GM18907 (cell line): Measurements from ENCODE around the gene ANKRD65.

Experiments
- ATAC-seq: cut with Tn5 transposase; IDR thresholded peaks from one replicate; pipeline ENCODE4 v1.9.1; 2021; ENCODE audit warnings: mild to moderate bottlenecking, moderate library complexity; ENCODE audit not compliant: unreplicated experiment

Gene ANKRD65

GRCh38 chr1:1442069-1442770, 21.1 kb upstream of the ANKRD65 start:
- no peak for ATAC-seq

- ATAC-seq = no peak
These were observed 20.2 kb upstream of the ANKRD65 start for GRCh38 chr1:1441002-1441888.

- ATAC-seq = no peak
These were observed 19.4 kb upstream of the ANKRD65 start for GRCh38 chr1:1440262-1441001.

GRCh38 chr1:1439546-1440261, 18.6 kb upstream of the ANKRD65 start:
- ATAC-seq = no peak

GRCh38 chr1:1438531-1439381, 17.7 kb upstream of the ANKRD65 start:
- ATAC-seq = no peak

GRCh38 chr1:1437904-1438376, 16.9 kb upstream of the ANKRD65 start:
- no peak for ATAC-seq

GRCh38 chr1:1437033-1437903, 16.2 kb upstream of the ANKRD65 start:
- no peak for ATAC-seq

GRCh38 chr1:1436630-1437032, 15.6 kb upstream of the ANKRD65 start:
- ATAC-seq = no peak

GRCh38 chr1:1435911-1436629, 15.0 kb upstream of the ANKRD65 start:
- ATAC-seq = no peak

GRCh38 chr1:1435106-1435903, 14.2 kb upstream of the ANKRD65 start, which contains the start of gene VWA1:
Gene VWA1 (plus strand): TSS chr1:1435690. CDS start chr1:1435749, 59 bp downstream.
- no peak for ATAC-seq

- no peak for ATAC-seq
These were observed 13.7 kb upstream of the ANKRD65 start for GRCh38 chr1:1434824-1435105.

- no peak for ATAC-seq
These were observed 13.2 kb upstream of the ANKRD65 start for GRCh38 chr1:1434131-1434823.

- no peak for ATAC-seq
These were observed 12.7 kb upstream of the ANKRD65 start for GRCh38 chr1:1433804-1434130.

GRCh38 chr1:1432951-1433803, 12.1 kb upstream of the ANKRD65 start:
- ATAC-seq = no peak

GRCh38 chr1:1432274-1432950, 11.3 kb upstream of the ANKRD65 start:
- no peak for ATAC-seq
